ENCODE data around the gene SMCO2.

SMCO2 gene

DNA sequence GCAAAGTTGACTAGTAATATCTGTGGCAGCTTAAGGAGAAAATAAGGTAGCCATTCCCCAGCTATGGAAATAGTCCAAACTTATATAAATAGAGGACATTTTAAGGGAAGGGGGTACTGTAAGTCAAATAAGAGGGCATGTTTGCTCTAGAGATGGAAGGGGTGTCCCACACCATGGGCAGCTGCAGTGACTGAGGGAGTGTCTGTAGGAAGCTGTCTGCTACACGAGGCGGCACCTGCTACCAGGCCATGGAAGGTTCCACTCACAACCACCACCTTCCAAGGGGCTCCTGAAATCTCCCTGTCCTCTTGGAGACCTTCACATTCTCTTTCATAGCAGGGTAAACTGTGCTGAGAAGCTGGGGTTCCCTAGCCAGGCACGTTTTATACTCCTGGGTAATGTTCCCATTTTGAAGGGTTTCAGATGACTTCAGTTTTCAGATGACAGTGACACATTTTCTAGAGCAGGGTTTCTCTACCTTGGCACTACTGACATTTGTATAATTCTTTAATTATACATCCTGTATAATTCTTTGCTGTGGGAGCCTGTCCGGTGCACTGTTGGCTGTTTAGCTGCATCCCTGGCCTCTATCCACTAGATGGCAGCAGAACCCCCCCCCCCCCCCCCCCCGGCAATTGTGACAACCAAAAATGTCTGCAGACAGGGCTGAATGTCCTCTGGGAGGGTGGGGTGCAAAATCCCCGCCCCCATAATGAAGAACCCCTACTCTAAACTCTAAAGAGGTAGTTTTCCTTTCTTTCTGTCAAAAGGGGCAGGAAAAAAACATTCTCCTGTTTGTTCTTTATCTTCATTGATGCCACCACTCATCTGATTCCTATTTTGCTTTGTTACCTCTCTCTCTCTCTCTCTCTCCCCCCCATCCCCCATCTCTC lies 11.6 kb upstream of the SMCO2 start:
- in situ Hi-C loops (cut with HindIII; ENCODE audit: low pct_unique_long_range_greater_than_20kb, low sequenced_read_pairs): no loop called here

DNA sequence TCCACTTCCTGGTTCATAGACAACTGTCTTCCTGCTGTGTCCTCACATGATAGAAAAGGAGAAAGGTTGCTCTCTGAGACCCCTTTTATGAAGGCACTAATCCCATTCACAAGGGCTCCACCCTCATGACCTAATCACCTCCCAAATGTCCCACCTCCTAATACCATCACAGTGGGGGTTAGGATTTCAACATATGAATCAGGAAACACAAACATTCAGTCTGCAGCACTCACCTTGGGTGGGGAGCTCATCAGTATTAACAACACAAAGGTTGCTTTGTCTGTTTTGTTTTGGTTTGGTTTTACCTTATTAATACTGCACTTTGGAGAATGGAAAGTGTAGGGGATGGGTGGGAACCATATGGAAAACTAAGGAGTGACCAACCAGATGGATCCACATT lies 10.5 kb upstream of the SMCO2 start:
- no peak for DNase-seq (ENCODE audit: low read depth in 1 of 2, low spot score in 1 of 2)
- in situ Hi-C loops (cut with HindIII; ENCODE audit: low pct_unique_long_range_greater_than_20kb, low sequenced_read_pairs): no loop called here
- TF ChIP-seq JUND (IDR thresholded peaks at IDR 0.05; ENCODE audit: low read depth): no peak

More for the DNA sequence above, 11.6 kb upstream of the SMCO2 start:
- no peak for TF ChIP-seq JUND (IDR thresholded peaks at IDR 0.05; ENCODE audit: low read depth)
- DNase-seq (ENCODE audit: low read depth in 1 of 2, low spot score in 1 of 2): peak; percentile 9 to 36

GRCh38 chr12:27436768-27437167 lies 9.8 kb upstream of the SMCO2 start:
- no peak for DNase-seq (ENCODE audit: low read depth in 1 of 2, low spot score in 1 of 2)
- no peak for TF ChIP-seq JUND (IDR thresholded peaks at IDR 0.05; ENCODE audit: low read depth)
- in situ Hi-C loops (cut with HindIII; ENCODE audit: low pct_unique_long_range_greater_than_20kb, low sequenced_read_pairs): no loop called here

- TF ChIP-seq JUND (IDR thresholded peaks at IDR 0.05; ENCODE audit: low read depth): no peak
- in situ Hi-C loops (cut with HindIII; ENCODE audit: low pct_unique_long_range_greater_than_20kb, low sequenced_read_pairs): no loop called here
- no peak for DNase-seq (ENCODE audit: low read depth in 1 of 2, low spot score in 1 of 2)
Observed at GRCh38 chr12:27437839-27438238, 8.7 kb upstream of the SMCO2 start.

DNA sequence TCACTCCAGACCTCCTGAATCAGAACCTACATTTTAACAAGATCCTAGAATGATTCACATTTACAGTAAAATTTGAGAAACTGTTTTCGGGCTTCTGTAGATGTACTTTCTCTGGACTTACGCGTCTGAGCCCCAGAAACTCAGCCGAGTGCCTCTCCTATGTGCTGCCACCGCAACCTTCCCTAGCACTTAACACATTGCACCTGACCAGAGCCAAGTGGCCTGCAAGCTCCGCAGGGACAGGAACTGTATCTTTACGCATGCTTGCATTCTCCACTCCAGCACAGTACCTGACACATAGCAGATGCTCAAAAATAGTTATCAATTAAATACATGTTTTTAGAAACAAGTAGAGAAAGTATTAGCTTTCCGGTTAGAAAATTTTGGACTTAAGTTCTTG lies 1.2 kb downstream of the SMCO2 start:
- no peak for TF ChIP-seq JUND (IDR thresholded peaks at IDR 0.05; ENCODE audit: low read depth)
- in situ Hi-C loops (cut with HindIII; ENCODE audit: low pct_unique_long_range_greater_than_20kb, low sequenced_read_pairs): no loop called here
- no peak for DNase-seq (ENCODE audit: low read depth in 1 of 2, low spot score in 1 of 2)

DNA sequence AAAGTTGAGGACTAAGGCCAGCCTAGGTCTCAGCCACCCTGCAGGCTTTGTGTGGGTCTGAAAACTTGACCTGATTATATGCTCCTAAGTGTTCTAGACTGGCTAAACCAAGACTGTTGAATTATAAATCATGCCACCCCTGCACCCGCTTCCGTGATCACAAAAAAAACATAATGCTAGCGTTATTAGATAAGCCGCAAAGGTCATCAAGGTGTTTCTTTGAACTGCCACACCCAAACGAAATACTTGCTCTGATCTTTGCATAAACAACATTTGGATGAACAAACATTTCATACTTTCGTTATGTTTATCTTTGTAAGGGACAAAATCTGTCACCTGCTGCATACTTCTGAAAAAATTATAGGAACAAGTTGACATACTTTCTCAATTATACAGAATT lies 2.5 kb downstream of the SMCO2 start:
- DNase-seq (ENCODE audit: low read depth in 1 of 2, low spot score in 1 of 2): no peak
- in situ Hi-C loops (cut with HindIII; ENCODE audit: low pct_unique_long_range_greater_than_20kb, low sequenced_read_pairs): no loop called here
- no peak for TF ChIP-seq JUND (IDR thresholded peaks at IDR 0.05; ENCODE audit: low read depth)

DNA sequence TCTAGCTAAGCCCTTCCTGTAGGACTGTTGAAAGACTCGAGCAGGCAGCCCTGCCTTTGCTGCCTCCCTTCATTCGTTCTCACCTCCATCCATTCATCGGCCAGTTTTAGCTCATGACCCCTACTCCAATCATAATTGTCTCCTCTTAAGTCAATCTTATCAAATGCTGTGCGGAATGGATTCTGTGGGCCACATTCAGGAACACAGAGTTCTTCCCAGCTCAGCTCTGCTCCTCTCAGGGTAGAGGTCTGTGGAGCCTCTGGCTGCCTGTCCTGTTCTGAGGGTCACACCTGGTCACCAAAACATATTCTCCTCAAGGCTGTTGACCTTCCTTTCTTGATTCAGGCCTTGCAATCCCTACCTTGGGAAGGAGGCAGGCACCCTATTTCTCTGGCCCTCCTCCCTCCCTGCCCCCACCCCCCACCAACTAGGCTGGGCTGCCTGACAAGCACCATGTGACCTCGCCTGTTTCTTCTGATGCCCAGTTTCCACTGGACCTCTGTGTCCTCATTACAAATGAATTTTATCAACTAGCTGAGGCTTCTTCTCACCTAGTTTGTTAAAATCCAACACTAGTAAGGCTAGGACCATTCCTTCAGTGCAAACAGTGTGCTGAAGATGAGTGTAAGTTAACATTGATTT lies 3.5 kb downstream of the SMCO2 start:
- in situ Hi-C loops (cut with HindIII; ENCODE audit: low pct_unique_long_range_greater_than_20kb, low sequenced_read_pairs): no loop called here
- no peak for TF ChIP-seq JUND (IDR thresholded peaks at IDR 0.05; ENCODE audit: low read depth)
- DNase-seq (ENCODE audit: low read depth in 1 of 2, low spot score in 1 of 2): no peak

DNA sequence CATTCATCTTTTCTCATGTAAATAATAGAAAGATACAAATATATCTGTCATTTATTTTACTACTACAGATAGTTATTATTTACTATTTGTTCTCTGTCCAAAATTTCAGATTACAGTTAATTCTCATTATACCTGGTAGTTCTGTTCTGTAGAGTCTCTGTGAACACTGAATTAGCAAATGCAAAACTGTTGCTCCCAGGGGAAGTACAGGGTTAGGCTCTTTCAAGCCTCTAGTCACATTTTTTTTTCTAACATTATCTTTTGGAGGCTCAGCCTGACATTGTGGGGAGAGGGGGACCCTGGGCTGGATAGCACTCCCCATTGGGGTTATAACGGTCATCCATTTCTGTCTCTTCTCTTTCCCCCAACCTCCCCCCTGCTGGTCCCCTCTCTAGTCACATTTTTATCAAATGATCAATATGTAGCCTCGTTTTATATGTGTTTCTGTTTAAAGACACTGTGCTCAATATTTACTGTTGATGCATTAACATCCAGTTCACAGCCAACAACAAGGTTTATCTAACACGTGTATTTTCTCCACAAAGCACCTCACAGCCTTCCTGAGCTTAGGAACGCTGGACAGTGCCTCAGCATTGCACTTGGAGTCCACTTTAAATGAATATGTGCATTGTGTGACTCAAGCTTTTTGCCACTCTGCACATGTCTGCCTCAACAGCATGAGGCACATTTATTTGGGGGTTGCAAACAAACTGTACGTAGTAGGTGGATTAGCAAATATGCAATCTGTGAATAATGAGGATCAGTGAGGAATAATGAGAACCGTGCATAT lies 4.7 kb downstream of the SMCO2 start:
- peak in 1 of 2 experiments; percentile 27 for DNase-seq (ENCODE audit: low read depth in 1 of 2, low spot score in 1 of 2)
- in situ Hi-C loops (cut with HindIII; ENCODE audit: low pct_unique_long_range_greater_than_20kb, low sequenced_read_pairs): no loop called here
- TF ChIP-seq JUND (IDR thresholded peaks at IDR 0.05; ENCODE audit: low read depth): no peak

DNA sequence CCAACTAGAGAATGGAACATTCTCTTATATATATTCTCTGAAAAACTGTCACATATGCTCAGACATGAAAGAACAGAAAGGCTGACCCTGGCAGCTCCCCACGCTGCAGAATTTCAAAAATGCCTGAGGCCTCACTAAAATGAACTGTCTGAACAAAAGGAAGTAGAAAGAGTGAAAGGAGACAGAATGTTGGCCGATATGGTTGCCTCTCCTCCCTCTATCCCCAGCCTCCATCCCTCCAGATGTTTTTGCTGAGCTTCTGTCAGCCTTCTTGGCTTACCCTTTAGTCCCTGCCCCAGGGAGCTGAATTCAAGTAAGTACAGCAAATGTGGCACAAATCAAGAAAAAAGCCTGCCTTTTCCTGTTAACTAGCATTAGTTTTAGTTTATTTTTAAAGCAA lies 6.9 kb downstream of the SMCO2 start:
- no peak for TF ChIP-seq JUND (IDR thresholded peaks at IDR 0.05; ENCODE audit: low read depth)
- in situ Hi-C loops (cut with HindIII; ENCODE audit: low pct_unique_long_range_greater_than_20kb, low sequenced_read_pairs): no loop called here
- no peak for DNase-seq (ENCODE audit: low read depth in 1 of 2, low spot score in 1 of 2)

- DNase-seq (ENCODE audit: low read depth in 1 of 2, low spot score in 1 of 2): no peak
- in situ Hi-C loops (cut with HindIII; ENCODE audit: low pct_unique_long_range_greater_than_20kb, low sequenced_read_pairs): no loop called here
- no peak for TF ChIP-seq JUND (IDR thresholded peaks at IDR 0.05; ENCODE audit: low read depth)
Observed at GRCh38 chr12:27455589-27455988, 9.1 kb downstream of the SMCO2 start.

GRCh38 chr12:27456618-27457017 lies 10.1 kb downstream of the SMCO2 start:
- DNase-seq (ENCODE audit: low read depth in 1 of 2, low spot score in 1 of 2): no peak
- in situ Hi-C loops (cut with HindIII; ENCODE audit: low pct_unique_long_range_greater_than_20kb, low sequenced_read_pairs): no loop called here
- TF ChIP-seq JUND (IDR thresholded peaks at IDR 0.05; ENCODE audit: low read depth): no peak

GRCh38 chr12:27460471-27460978 lies 14.0 kb downstream of the SMCO2 start:
- in situ Hi-C loops (cut with HindIII; ENCODE audit: low pct_unique_long_range_greater_than_20kb, low sequenced_read_pairs): no loop called here
- no peak for DNase-seq (ENCODE audit: low read depth in 1 of 2, low spot score in 1 of 2)
- TF ChIP-seq JUND (IDR thresholded peaks at IDR 0.05; ENCODE audit: low read depth): no peak

All from T47D (cell line).